ENCODE data around the gene CITED4.

CITED4 gene

DNA sequence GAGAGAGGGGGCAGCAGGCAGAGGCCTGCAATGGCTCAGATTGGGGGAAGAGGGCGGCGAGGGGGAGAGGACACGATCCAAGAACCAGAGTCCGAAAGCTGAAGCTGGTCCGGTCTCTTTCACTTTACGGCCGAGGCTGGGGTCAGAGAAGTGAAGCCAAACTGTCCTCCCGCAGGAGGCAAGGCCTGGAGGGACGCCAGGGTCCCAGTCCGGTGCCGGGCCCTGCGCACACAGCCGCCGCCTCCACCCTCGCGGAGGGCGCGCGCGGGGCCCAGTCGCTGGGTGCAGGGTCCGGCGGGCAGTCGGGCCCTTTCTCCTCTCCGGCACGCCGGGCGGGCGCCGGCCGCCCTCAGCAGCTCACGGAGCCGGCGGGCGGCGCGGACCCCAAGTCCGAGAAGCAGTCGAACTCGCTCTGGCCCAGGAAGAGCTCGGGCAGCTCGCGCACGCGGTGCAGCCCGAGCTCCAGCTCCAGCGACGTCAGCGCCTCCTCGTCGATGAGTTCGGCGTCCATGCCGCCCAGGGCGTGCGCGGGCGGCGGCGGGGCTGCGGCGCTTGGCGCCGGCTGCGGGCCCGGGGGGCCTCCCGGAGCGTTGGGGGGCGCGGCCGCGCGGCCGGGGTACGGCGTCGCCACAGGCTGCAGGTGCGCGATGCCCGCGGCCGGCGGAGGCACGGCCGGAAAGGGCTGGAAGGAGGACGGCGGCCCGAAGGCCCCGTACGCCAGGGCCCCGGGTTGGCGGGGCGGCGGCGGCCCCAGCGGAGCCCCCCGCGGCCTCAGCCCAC lies 749 bp downstream of the CITED4 start:
- FAIRE-seq (no peak), DNase-seq (ENCODE audit: insufficient read length) (no peak)
- no peak for TF ChIP-seq POLR2AphosphoS5 (IDR thresholded peaks at IDR 0.05; ENCODE audit: low read depth, low read length)

DNA sequence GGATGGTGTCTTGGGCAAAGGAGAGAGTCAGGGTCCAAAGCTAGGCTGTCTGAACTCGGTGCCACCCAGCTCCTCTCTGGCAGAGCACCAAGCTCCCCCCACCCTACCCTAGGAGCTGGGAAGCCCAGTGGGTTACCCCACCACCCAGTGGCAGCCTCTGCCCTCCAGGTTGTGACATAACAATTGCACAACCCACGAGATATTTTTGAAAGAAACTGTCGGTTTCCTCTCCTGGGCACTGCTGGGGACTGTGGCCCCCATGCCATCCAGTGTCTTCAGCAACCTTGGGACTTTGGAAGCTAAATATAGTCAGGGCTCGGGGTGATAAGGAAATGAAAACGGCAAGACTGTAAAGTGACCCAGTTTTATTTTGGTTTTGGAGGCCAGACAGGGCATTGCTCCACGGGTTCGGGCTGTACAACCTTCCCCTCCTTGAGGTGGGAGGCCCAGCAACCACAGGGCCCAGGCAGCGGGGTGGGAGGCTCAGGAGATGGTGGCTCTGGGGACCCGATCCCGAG lies 1.4 kb downstream of the CITED4 start:
- FAIRE-seq = no peak
- no peak for DNase-seq (ENCODE audit: insufficient read length)
- TF ChIP-seq POLR2AphosphoS5 (IDR thresholded peaks at IDR 0.05; ENCODE audit: low read depth, low read length) (no peak), POLR2A (IDR thresholded peaks at IDR 0.05; ENCODE audit: low read depth, low read length) (no peak), TAF1 (IDR thresholded peaks at IDR 0.05; ENCODE audit: borderline replicate concordance, low read depth, low read length) (no peak)

DNA sequence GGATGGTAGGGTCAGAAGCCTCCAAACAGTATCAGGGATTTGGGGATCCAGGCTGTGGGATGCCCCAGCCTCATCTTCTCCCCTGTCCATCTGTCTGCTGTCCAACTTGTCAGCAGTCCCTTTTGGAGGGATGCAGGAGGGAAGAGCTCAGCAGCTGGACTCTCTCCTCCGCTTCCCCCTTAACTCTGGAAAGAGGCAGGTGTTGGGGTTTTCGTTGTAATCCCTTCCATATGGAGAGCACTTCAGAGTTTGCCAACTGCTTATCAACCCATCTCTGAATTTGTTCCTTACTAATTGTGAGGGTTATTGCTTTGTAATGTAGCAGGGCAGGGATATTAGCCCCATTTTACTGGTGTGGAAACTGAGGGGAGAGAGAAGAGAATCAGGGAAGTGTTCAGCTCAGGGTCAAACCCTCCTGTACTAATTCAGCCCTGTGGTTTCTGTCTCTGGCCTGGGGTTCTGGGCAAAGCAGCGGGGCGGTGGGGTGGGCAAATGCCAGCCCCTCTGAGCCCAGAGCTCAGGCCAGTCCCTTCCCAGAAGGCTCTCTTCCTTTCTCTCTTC lies 3.2 kb downstream of the CITED4 start:
- FAIRE-seq = no peak
- TF ChIP-seq POLR2AphosphoS5 (IDR thresholded peaks at IDR 0.05; ENCODE audit: low read depth, low read length) (no peak), TAF1 (IDR thresholded peaks at IDR 0.05; ENCODE audit: borderline replicate concordance, low read depth, low read length) (no peak), POLR2A (IDR thresholded peaks at IDR 0.05; ENCODE audit: low read depth, low read length) (no peak)
- DNase-seq (ENCODE audit: insufficient read length) = no peak

DNA sequence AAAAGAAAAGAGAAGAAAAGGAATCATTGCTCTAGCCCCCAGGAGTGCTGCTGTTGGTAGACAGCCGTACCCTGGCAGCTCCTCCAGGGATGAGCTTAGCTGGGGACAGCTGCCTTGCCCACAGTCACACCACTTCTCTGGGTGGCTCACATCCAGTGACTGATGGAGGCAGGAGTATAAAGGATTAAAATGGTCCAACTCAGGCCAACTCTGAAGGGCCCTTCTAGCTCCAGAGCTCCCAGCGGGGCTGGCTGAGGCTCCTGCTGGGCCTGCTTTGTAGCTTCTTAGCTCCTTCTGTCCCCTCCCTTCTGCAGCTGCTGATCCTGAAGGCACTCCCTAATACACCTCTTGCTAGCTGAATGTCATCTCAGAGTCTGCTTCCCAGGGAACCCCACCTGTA lies 4.4 kb downstream of the CITED4 start:
- TF ChIP-seq POLR2AphosphoS5 (IDR thresholded peaks at IDR 0.05; ENCODE audit: low read depth, low read length) (no peak), POLR2A (IDR thresholded peaks at IDR 0.05; ENCODE audit: low read depth, low read length) (no peak), TAF1 (IDR thresholded peaks at IDR 0.05; ENCODE audit: borderline replicate concordance, low read depth, low read length) (no peak)
- DNase-seq (ENCODE audit: insufficient read length) (no peak), FAIRE-seq (no peak)

DNA sequence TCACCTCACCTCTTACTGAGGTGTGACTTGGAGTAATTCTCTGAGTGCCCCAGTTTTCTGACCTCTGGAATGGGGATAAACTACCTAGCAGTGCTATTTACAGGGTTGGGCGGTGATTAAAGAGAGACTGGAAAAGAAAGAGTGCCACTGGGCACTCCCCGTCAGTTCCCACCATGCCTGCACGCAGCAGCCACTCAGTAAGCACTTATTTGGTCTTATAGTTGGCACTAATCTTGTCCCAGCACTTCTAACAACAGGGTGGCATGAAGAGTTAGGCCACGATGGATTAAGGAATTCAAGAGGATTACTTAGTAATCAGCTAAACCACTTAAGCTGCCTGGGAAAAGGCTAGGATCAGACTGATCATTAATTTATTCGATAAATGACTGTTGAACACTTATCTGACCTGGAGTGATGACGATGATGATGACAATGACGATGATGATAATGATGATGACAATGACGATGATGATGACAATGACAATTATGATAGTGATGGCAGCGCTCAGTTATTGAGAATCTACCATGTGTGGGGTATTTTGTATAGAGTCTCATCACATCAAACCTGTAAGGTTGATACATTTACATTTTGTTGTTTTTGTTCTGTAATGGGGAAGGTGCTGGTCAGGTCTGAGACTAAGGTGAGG lies 5.4 kb downstream of the CITED4 start:
- no peak for TF ChIP-seq TAF1 (IDR thresholded peaks at IDR 0.05; ENCODE audit: borderline replicate concordance, low read depth, low read length)
- no peak for TF ChIP-seq POLR2A (IDR thresholded peaks at IDR 0.05; ENCODE audit: low read depth, low read length)
- TF ChIP-seq POLR2AphosphoS5 (IDR thresholded peaks at IDR 0.05; ENCODE audit: low read depth, low read length) = no peak
- FAIRE-seq (no peak), DNase-seq (ENCODE audit: insufficient read length) (no peak)

DNA sequence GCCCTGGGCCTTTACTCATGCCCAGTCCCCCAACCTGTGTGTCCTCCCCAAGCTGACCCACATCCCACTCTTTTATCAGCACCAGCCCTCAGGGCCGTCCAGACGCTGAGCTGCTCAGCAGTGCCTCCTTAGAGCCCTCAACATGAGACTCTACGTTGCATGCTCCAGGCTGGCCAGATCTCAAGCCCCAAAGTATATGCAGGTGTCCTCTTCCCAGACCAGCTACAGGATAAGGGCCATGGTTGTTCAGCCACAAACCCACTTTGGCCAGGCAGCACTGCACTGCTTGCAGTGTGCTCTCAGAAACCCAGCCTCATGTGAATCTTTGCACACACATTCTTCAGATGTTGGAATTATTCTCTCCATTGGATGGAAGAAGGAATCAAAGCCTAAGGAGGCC lies 6.0 kb downstream of the CITED4 start:
- DNase-seq (ENCODE audit: insufficient read length) (no peak), FAIRE-seq (no peak)
- no peak for TF ChIP-seq TAF1 (IDR thresholded peaks at IDR 0.05; ENCODE audit: borderline replicate concordance, low read depth, low read length)
- TF ChIP-seq POLR2AphosphoS5 (IDR thresholded peaks at IDR 0.05; ENCODE audit: low read depth, low read length) = no peak
- TF ChIP-seq POLR2A (IDR thresholded peaks at IDR 0.05; ENCODE audit: low read depth, low read length) = no peak

DNA sequence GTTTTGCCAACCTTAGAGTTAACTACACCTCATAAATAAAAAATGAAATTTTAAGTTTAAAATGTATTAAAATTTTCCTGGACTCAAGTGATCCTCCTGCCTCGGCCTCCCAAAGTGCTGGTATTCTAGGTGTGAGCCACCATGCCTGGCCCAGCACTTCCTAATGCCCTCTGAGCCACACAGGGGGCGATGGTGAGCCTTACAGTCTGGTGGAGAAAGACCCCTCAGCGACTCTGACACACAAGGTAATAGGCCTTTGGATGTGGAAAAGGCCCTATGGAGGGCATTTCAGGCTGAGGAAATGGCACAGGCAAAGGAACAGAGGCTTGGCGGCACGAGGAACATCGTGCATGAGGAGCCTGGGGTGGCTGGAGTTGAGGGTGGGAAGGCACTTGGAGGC lies 6.7 kb downstream of the CITED4 start:
- FAIRE-seq (no peak), DNase-seq (ENCODE audit: insufficient read length) (no peak)
- TF ChIP-seq POLR2A (IDR thresholded peaks at IDR 0.05; ENCODE audit: low read depth, low read length) (no peak), TAF1 (IDR thresholded peaks at IDR 0.05; ENCODE audit: borderline replicate concordance, low read depth, low read length) (no peak), POLR2AphosphoS5 (IDR thresholded peaks at IDR 0.05; ENCODE audit: low read depth, low read length) (no peak)

DNA sequence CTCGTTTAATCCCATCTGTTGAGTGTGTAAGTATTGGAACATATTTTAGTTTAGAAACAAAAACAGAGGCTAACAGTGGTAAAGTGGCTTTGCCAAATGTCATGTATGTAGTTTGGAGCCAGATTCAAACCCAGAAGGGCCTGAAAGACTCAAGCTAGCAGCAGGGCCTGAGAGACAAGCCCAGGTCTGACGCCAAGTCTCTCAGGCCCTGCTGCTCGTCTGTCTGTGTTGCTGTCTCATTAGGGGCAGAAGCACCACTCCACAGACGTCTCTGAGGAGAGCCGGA lies 8.3 kb downstream of the CITED4 start:
- FAIRE-seq = no peak
- TF ChIP-seq TAF1 (IDR thresholded peaks at IDR 0.05; ENCODE audit: borderline replicate concordance, low read depth, low read length) (no peak), POLR2A (IDR thresholded peaks at IDR 0.05; ENCODE audit: low read depth, low read length) (no peak), POLR2AphosphoS5 (IDR thresholded peaks at IDR 0.05; ENCODE audit: low read depth, low read length) (no peak)

DNA sequence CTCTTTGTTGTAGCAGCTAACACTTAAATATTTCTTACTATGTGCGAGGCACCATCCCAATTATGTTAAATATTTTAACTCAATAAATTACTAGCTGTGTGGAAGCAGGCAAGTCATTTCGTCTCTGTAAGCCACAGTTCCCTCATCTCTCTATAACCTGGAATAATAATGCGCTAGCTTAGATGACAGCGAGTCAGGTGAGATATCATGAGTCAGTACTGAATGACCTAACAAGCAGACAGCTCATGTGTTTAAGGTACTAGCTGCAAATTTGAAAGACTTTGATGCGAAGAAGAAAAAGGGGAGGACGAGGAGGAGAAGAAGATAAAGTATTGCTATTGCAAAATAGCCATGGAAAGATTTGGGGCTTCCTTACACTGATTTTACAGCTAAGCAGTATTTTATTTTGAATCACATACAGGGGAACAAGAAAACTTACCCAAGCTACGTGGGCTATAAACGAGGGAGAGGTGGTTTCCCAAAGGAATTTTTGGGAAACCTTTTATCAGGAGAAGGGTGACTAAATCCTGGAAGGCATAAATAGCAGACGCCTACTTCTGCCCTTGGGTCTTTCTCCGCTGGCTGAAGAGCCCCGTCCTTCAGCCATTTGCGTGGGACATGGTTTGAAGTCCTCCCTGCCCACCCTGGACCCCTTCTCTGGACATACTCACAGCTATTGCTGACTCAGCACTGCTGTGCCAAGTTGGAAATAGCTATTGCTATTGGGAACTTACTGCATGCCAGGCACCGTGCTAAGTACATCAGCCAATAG lies 8.9 kb downstream of the CITED4 start:
- FAIRE-seq (no peak), DNase-seq (ENCODE audit: insufficient read length) (no peak)
- TF ChIP-seq POLR2A (IDR thresholded peaks at IDR 0.05; ENCODE audit: low read depth, low read length) (no peak), POLR2AphosphoS5 (IDR thresholded peaks at IDR 0.05; ENCODE audit: low read depth, low read length) (no peak), TAF1 (IDR thresholded peaks at IDR 0.05; ENCODE audit: borderline replicate concordance, low read depth, low read length) (no peak)

More for the DNA sequence above, 8.3 kb downstream of the CITED4 start:
- no peak for DNase-seq (ENCODE audit: insufficient read length)

DNA sequence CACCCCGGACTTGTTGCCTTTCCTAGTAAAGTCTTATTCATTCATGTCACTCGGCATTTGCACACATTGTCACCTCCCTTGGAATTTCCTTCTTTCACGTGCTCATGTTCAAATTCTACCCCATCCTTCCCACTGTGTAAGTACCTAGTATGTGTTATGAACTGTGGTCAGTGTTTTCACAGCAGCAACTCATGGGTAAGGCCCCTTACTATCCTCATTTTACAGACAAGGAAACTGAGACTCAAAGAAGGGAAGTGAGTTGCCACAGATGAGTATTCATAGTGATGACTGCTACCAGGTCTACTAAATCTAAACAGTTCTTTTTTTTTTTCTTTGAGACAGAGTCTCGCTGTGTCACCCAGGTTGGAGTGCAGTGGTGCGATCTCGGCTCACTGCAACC lies 10.5 kb downstream of the CITED4 start:
- TF ChIP-seq POLR2AphosphoS5 (IDR thresholded peaks at IDR 0.05; ENCODE audit: low read depth, low read length) (no peak), TAF1 (IDR thresholded peaks at IDR 0.05; ENCODE audit: borderline replicate concordance, low read depth, low read length) (no peak), POLR2A (IDR thresholded peaks at IDR 0.05; ENCODE audit: low read depth, low read length) (no peak)
- no peak for DNase-seq (ENCODE audit: insufficient read length)
- no peak for FAIRE-seq

DNA sequence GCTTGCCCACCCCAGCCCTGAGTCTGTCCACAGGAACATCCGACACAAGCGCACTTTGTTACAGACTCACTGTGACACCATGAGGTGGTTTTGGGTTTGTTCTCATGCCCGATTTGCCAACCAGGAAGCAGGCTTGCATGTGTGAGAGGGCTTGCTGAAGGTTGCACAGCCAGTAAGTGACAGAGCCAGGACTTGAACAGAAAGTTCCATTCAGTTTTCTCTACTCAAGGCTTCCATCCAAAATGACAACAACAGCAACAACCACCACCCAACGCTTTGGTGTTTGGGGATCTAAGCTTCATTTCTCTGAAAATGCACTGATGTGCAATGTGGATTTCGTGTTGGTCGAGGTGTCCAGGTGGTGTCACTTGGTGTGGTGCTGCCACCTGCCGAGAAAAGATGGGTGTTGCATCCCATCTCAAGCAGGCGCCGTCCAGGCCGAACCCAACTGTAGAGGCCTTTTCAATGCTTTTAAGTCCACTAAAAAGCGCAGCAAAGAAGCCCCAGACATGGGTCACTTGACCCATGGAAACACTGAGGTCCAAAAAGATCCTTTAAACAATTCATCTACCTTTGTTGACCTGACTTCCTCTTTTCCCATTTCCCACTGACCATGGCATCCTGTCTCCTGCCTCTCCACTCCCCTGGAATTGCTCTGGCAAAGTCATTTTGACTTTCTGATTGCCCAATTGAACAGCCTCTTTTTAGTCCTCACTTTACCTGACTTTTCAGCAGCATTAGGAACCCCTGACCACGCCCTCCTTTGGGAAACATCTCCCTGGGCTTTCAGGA lies 12.2 kb downstream of the CITED4 start:
- FAIRE-seq (peak; percentile 94), DNase-seq (ENCODE audit: insufficient read length) (peak; percentile 61)
- TF ChIP-seq TAF1 (IDR thresholded peaks at IDR 0.05; ENCODE audit: borderline replicate concordance, low read depth, low read length) (no peak), POLR2A (IDR thresholded peaks at IDR 0.05; ENCODE audit: low read depth, low read length) (no peak), POLR2AphosphoS5 (IDR thresholded peaks at IDR 0.05; ENCODE audit: low read depth, low read length) (no peak)

Data from GM12892 (cell line).